ENCODE measurements around the gene PTPRU.
A peak's percentile ranks its signal among the peaks of the same experiment; 100 is the strongest.

The PTPRU gene

DNA sequence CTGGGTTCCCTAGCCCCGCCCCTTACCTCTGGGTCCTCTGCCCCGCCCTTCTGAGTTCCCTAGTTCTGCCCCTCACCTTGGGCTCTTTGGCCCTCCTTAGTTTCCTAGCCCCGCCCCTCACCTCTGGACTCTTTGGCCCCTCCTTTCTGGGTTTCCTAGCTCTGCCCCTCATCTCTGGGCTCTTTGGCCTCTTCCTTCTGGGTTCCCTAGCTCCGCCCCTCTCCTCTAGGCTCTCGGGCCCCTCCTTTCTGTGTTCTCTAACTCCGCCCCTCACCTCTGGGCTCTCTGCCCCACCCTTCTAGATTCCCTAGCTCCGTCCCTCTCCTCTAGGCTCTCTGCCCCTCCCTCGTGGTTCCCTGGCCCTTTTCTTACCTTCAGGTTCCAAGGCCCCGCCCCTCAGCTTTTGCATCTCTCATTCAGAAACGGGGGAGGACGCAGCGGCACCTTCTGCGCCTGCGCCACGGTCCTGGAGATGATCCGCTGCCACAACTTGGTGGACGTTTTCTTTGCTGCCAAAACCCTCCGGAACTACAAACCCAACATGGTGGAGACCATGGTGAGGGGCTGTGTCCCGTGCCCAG, 88.5 kb downstream of the PTPRU start (continued):
- TF ChIP-seq, protein P1, sequence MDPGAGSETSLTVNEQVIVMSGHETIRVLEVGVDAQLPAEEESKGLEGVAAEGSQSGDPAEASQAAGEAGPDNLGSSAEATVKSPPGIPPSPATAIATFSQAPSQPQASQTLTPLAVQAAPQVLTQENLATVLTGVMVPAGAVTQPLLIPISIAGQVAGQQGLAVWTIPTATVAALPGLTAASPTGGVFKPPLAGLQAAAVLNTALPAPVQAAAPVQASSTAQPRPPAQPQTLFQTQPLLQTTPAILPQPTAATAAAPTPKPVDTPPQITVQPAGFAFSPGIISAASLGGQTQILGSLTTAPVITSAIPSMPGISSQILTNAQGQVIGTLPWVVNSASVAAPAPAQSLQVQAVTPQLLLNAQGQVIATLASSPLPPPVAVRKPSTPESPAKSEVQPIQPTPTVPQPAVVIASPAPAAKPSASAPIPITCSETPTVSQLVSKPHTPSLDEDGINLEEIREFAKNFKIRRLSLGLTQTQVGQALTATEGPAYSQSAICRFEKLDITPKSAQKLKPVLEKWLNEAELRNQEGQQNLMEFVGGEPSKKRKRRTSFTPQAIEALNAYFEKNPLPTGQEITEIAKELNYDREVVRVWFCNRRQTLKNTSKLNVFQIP (CRISPR knock-in tag; IDR thresholded peaks at IDR 0.05; ENCODE audit: borderline replicate concordance, low read depth): no peak

DNA sequence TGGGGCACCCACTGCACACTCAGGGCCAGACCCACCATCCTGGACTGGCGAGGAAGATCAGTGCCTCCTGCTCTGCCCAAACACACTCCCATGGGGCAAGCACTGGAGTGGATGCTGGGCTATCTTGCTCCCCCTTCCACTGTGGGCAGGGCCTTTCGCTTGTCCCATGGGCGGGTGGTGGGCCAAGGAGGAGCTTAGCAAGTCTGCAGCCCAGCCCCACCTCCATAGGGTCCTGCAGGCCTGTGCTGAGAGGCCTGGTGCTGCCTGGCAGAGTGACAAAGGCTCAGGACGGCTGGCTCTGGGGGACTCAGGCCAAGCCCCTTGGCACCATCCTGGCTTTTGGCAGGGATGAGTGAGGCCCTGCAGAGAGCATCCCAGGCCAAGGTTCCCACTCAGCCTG, 89.4 kb downstream of the PTPRU start:
- ATAC-seq: peak; percentile 40; the same call in 1 of the 3 replicates
- TF ChIP-seq TCF4 (CRISPR knock-in tag; IDR thresholded peaks at IDR 0.05; ENCODE audit: borderline replicate concordance) (no peak), PPARA (CRISPR knock-in tag; IDR thresholded peaks at IDR 0.05; ENCODE audit: borderline replicate concordance) (no peak), ZC3H10 (CRISPR knock-in tag; IDR thresholded peaks at IDR 0.05) (no peak), RARB (CRISPR knock-in tag; IDR thresholded peaks at IDR 0.05) (no peak), ZNF70 (CRISPR knock-in tag; IDR thresholded peaks at IDR 0.05) (no peak), GLIS3 (CRISPR knock-in tag; IDR thresholded peaks at IDR 0.05) (no peak), ZFP3 (CRISPR knock-in tag; IDR thresholded peaks at IDR 0.05) (no peak), SNAI2 (CRISPR knock-in tag; IDR thresholded peaks at IDR 0.05) (no peak), ISL1 (CRISPR knock-in tag; IDR thresholded peaks at IDR 0.05) (no peak), TOX (CRISPR knock-in tag; IDR thresholded peaks at IDR 0.05; ENCODE audit: borderline replicate concordance) (no peak), CSDC2 (CRISPR knock-in tag; IDR thresholded peaks at IDR 0.05) (no peak), OSR1 (CRISPR knock-in tag; IDR thresholded peaks at IDR 0.05) (no peak)
- TF ChIP-seq, protein P2, sequence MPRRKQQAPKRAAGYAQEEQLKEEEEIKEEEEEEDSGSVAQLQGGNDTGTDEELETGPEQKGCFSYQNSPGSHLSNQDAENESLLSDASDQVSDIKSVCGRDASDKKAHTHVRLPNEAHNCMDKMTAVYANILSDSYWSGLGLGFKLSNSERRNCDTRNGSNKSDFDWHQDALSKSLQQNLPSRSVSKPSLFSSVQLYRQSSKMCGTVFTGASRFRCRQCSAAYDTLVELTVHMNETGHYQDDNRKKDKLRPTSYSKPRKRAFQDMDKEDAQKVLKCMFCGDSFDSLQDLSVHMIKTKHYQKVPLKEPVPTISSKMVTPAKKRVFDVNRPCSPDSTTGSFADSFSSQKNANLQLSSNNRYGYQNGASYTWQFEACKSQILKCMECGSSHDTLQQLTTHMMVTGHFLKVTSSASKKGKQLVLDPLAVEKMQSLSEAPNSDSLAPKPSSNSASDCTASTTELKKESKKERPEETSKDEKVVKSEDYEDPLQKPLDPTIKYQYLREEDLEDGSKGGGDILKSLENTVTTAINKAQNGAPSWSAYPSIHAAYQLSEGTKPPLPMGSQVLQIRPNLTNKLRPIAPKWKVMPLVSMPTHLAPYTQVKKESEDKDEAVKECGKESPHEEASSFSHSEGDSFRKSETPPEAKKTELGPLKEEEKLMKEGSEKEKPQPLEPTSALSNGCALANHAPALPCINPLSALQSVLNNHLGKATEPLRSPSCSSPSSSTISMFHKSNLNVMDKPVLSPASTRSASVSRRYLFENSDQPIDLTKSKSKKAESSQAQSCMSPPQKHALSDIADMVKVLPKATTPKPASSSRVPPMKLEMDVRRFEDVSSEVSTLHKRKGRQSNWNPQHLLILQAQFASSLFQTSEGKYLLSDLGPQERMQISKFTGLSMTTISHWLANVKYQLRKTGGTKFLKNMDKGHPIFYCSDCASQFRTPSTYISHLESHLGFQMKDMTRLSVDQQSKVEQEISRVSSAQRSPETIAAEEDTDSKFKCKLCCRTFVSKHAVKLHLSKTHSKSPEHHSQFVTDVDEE (CRISPR knock-in tag; IDR thresholded peaks at IDR 0.05): no peak
- TF ChIP-seq, protein P1 (CRISPR knock-in tag; IDR thresholded peaks at IDR 0.05; ENCODE audit: borderline replicate concordance, low read depth): no peak

DNA sequence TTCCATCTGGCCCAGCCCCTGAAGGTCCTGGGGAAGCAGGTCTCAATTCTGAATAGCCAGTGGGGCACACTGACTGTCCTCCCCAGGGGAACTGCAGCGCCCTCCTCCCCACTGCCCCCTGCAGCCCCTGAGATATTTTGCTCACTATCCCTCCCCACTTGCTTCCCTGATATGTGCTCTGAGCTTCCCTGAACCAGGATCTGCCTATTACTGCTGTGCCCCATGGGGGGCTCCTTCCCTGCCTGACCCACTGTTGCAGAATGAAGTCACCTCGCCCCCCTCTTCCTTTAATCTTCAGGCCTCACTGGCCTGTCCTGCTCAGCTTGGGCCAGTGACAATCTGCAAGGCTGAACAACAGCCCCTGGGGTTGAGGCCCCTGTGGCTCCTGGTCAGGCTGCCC, 89.8 kb downstream of the PTPRU start:
- no peak for TF ChIP-seq ZNF565 (CRISPR knock-in tag; conservative IDR thresholded peaks at IDR 0.05; ENCODE audit: low read depth)
- no peak for TF ChIP-seq RARB (CRISPR knock-in tag; IDR thresholded peaks at IDR 0.05)
- TF ChIP-seq ZNF70 (CRISPR knock-in tag; IDR thresholded peaks at IDR 0.05): no peak
- TF ChIP-seq ESRRG (CRISPR knock-in tag; IDR thresholded peaks at IDR 0.05): no peak
- TF ChIP-seq, protein P3, sequence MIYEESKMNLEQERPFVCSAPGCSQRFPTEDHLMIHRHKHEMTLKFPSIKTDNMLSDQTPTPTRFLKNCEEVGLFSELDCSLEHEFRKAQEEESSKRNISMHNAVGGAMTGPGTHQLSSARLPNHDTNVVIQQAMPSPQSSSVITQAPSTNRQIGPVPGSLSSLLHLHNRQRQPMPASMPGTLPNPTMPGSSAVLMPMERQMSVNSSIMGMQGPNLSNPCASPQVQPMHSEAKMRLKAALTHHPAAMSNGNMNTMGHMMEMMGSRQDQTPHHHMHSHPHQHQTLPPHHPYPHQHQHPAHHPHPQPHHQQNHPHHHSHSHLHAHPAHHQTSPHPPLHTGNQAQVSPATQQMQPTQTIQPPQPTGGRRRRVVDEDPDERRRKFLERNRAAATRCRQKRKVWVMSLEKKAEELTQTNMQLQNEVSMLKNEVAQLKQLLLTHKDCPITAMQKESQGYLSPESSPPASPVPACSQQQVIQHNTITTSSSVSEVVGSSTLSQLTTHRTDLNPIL (CRISPR knock-in tag; IDR thresholded peaks at IDR 0.05; ENCODE audit: low read depth): no peak
- TF ChIP-seq ZFP3 (CRISPR knock-in tag; IDR thresholded peaks at IDR 0.05): no peak
- TF ChIP-seq TCF4 (CRISPR knock-in tag; IDR thresholded peaks at IDR 0.05; ENCODE audit: borderline replicate concordance): no peak
- no peak for TF ChIP-seq PPARA (CRISPR knock-in tag; IDR thresholded peaks at IDR 0.05; ENCODE audit: borderline replicate concordance)
- TF ChIP-seq ZC3H10 (CRISPR knock-in tag; IDR thresholded peaks at IDR 0.05): no peak
- TF ChIP-seq, protein P4, sequence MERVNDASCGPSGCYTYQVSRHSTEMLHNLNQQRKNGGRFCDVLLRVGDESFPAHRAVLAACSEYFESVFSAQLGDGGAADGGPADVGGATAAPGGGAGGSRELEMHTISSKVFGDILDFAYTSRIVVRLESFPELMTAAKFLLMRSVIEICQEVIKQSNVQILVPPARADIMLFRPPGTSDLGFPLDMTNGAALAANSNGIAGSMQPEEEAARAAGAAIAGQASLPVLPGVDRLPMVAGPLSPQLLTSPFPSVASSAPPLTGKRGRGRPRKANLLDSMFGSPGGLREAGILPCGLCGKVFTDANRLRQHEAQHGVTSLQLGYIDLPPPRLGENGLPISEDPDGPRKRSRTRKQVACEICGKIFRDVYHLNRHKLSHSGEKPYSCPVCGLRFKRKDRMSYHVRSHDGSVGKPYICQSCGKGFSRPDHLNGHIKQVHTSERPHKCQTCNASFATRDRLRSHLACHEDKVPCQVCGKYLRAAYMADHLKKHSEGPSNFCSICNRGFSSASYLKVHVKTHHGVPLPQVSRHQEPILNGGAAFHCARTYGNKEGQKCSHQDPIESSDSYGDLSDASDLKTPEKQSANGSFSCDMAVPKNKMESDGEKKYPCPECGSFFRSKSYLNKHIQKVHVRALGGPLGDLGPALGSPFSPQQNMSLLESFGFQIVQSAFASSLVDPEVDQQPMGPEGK (CRISPR knock-in tag; IDR thresholded peaks at IDR 0.05; ENCODE audit: borderline replicate concordance): no peak
- no peak for TF ChIP-seq ZFP30 (CRISPR knock-in tag; IDR thresholded peaks at IDR 0.05)
- TF ChIP-seq GLIS3 (CRISPR knock-in tag; IDR thresholded peaks at IDR 0.05): no peak
- TF ChIP-seq, protein P1 (CRISPR knock-in tag; IDR thresholded peaks at IDR 0.05; ENCODE audit: borderline replicate concordance, low read depth): no peak
- no peak for ATAC-seq

All from SK-N-SH treated with all-trans-retinoic acid at 6 μM for 48 hours (cell line).